B cell (primary cell): ENCODE results near the gene SLC15A5.

Experiments
- CTCF ChIP-seq: fragments of 200-600 bp; IDR thresholded peaks from one replicate; pipeline ENCODE4 v1.8.0; 2022; ENCODE audit warnings: antibody characterized with exemption, mild to moderate bottlenecking
- EZH2 ChIP-seq: IDR thresholded peaks from 2 replicates; pipeline ENCODE4 v1.6.1; 2012; ENCODE audit warnings: borderline replicate concordance, low read depth, mild to moderate bottlenecking, moderate library complexity, low read length; ENCODE audit not compliant: insufficient read depth, poor library complexity, severe bottlenecking

GRCh38 chr12:16163901-16164300 is 113.6 kb downstream of the SLC15A5 start:
- TF ChIP-seq CTCF (no peak), EZH2 (no peak)
